T-cell (primary cell): Measurements from ENCODE around the gene TLE4. TPM values are rescaled to one million over a fixed set of nuclear protein-coding genes. Genes with fewer than 3 reads are reported as not detected.
"Not testable (repeated sequence)": the region's sequence is repeated elsewhere in the genome, so short reads cannot be mapped to it uniquely, and the experiment has no call there.

ENCODE experiments used
- ATAC-seq, 4 experiments: fragments of 200-7000 bp in 3 of 4; fragments of 150-1000 bp in 1 of 4; cut with Tn5 transposase; replicated peaks in 1 of 4; 1 replicate in 3 of 4; 2 replicates in 1 of 4; pipeline ENCODE4 v1.10.0; 2021; ENCODE audit warnings: moderate library complexity in 3 of 4, mild to moderate bottlenecking in 2 of 4, moderate number of reproducible peaks in 1 of 4
- CTCF ChIA-PET, 2 donors: fragments of 300-600 bp; sonication (Branson Sonifier 250); formaldehyde crosslinking; loops; one replicate each; lab custom pipeline; 2022; ENCODE audit warnings: antibody characterized with exemption in 2 of 2; lab: Charles Lee
- POLR2A ChIA-PET, 2 donors: fragments of 300-600 bp; sonication (Branson Sonifier 250); formaldehyde crosslinking; loops; one replicate each; lab custom pipeline; 2022; ENCODE audit warnings: antibody characterized with exemption in 2 of 2; lab: Charles Lee
- DNase-seq, 35 experiments: peaks; one replicate each; pipeline versions ENCODE4 v3.0.0 to v3.0.0-alpha.2; 2013 to 2023
- H3K27ac ChIP-seq: one replicate; pipeline ENCODE4 v1.5.1; 2013; ENCODE audit warnings: low read length
- H3K27me3 ChIP-seq, 2 experiments: replicated peaks in 1 of 2; 1 replicate in 1 of 2; 2 replicates in 1 of 2; pipeline versions ENCODE4 v1.6.1 to v1.7.0; 2013; ENCODE audit warnings: low read length in 1 of 2, mixed read lengths in 1 of 2; ENCODE audit not compliant: control insufficient read depth in 2 of 2, insufficient read depth in 2 of 2; ENCODE audit errors: extremely low read depth in 1 of 2
- H3K36me3 ChIP-seq, 2 donors: 1 replicate in 1 of 2; 2 replicates in 1 of 2; pipeline versions ENCODE4 v1.6.1 to v1.7.0; 2013; ENCODE audit warnings: low read length in 1 of 2; ENCODE audit not compliant: control insufficient read depth in 2 of 2, insufficient read depth in 1 of 2; ENCODE audit errors: extremely low read depth in 1 of 2
- H3K4me1 ChIP-seq, 2 experiments: 1 replicate in 1 of 2; 2 replicates in 1 of 2; pipeline versions ENCODE4 v1.6.1 to v1.7.0; 2013; ENCODE audit warnings: low read length in 2 of 2, mixed read lengths in 1 of 2; ENCODE audit not compliant: insufficient read depth in 2 of 2, control insufficient read depth in 1 of 2; ENCODE audit errors: extremely low read depth in 1 of 2
- H3K4me3 ChIP-seq, 2 donors: 1 replicate in 1 of 2; 2 replicates in 1 of 2; pipeline versions ENCODE4 v1.5.1 to v1.7.0; 2013; ENCODE audit warnings: mild to moderate bottlenecking in 2 of 2, low read length in 1 of 2, moderate library complexity in 1 of 2; ENCODE audit not compliant: control insufficient read depth in 1 of 2; ENCODE audit errors: extremely low read depth in 1 of 2
- H3K9me3 ChIP-seq: 2 replicates; pipeline ENCODE4 v1.7.0; 2013
- H3K27ac Mint-ChIP-seq, 2 donors: one replicate each; pipeline ENCODE4 v1.8.0; 2020 to 2021; ENCODE audit warnings: mild to moderate bottlenecking in 2 of 2, mixed read lengths in 2 of 2
- H3K27me3 Mint-ChIP-seq, 2 donors: one replicate each; pipeline ENCODE4 v1.8.0; 2021 to 2022; ENCODE audit warnings: mixed read lengths in 2 of 2
- H3K36me3 Mint-ChIP-seq: one replicate; pipeline ENCODE4 v1.8.0; 2021; ENCODE audit warnings: mixed read lengths
- H3K4me1 Mint-ChIP-seq, 3 donors: one replicate each; pipeline ENCODE4 v1.8.0; 2020 to 2022; ENCODE audit warnings: mixed read lengths in 3 of 3, mild to moderate bottlenecking in 1 of 3
- H3K4me3 Mint-ChIP-seq, 3 donors: one replicate each; pipeline ENCODE4 v1.8.0; 2020 to 2022; ENCODE audit warnings: mild to moderate bottlenecking in 3 of 3, mixed read lengths in 3 of 3, moderate library complexity in 3 of 3
- H3K9me3 Mint-ChIP-seq, 3 donors: one replicate each; pipeline ENCODE4 v1.8.0; 2020 to 2022; ENCODE audit warnings: mixed read lengths in 3 of 3
- WGBS: methylation state at CpG from one replicate; pipeline ENCODE4 v1.1.5; 2013; ENCODE audit warnings: missing lambda C conversion rate; ENCODE audit not compliant: insufficient coverage; 5-methylcytosine and 5-hydroxymethylcytosine counted together
- total RNA-seq, 35 experiments: library from RNA in 6 of 35; stranded (reverse) in 6 of 35; fragments of 120-200 nt in 1 of 35; gene quantifications; one replicate each; pipeline versions ENCODE4 v1.2.1 to v1.2.4 and lab custom pipeline; 2013 to 2026

TLE4 gene
- total RNA-seq, 5 donors from 2014 or later (not counting 1 experiment from before 2014, with no cell fraction given), result 65.9 to 138 (median 78.7) TPM

DNA sequence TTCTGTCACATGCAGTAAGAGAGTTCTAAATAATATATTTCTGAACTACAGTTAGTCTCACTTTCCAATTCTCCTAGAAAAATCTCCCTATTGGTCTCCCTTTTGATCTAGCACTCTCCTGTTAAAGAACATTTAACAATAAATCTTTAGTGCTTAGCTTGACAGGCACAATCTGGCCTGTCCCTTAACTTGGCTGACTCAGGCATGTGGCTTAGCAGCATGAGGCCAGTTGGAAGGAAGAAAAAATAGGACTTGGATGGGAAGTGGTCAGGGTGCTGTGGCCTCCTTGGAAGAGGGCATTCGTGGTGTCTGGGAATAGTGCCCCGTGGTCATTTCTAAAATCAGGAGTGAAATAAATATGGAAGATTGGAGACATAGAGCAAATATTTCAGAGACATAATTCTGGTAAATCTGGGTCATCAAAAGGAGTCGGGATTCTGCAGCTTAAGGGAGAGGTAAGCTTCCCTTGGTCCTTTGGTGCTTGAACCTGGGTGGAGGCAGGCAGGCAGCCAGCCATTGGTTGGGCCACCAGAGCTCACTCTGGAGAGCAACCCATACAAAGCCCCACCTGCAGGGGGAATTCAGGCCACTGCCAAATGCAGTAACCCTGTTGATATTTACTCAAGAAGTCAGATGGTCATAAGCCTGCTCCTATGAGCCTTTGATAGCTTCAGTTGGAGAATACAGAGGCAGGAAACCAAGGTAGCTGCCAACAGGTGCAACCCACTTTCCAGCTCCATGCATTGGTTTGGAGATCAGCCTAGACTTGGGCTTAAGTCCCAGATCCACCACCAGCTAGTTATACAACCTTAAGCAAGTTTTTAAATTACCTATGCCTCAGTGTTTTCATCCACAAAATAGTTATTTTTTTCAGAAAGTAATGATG is 28.8 kb upstream of the TLE4 start:
- CTCF ChIA-PET, result interaction anchor here in 1 of 2 donors (1.6 kb wide), 1 partner anchor 29 kb away, joined by 5 read pairs; the partner anchor contains the start of gene TLE4

GRCh38 chr9:79544375-79544774 is 27.4 kb upstream of the TLE4 start:
- H3K27ac Mint-ChIP-seq, result peak overlapping the region; percentile 26 to 86

More for the DNA sequence above, 28.8 kb upstream of the TLE4 start:
- Histone ChIP-seq H3K36me3 (no peaks in the 10 kb centered on the region), H3K27me3 (peaks cover 0 to 4% of the 10 kb centered on the region in 2 experiments), H3K4me3 (no peak overlapping the region), H3K9me3 (no peaks in the 10 kb centered on the region), H3K27ac (no peak overlapping the region), H3K4me1 (peaks cover 2 to 9% of the 10 kb centered on the region in 2 experiments)
- Mint-ChIP-seq H3K9me3 (peaks cover 5 to 20% (median 6%) of the 10 kb centered on the region in 3 donors), H3K36me3 (no peaks in the 10 kb centered on the region), H3K4me3 (no peak overlapping the region), H3K27me3 (peaks cover 0 to 3% of the 10 kb centered on the region in 2 donors), H3K27ac (no peak overlapping the region), H3K4me1 (peaks cover 22 to 29% (median 24%) of the 10 kb centered on the region in 3 donors)
- ATAC-seq (no peak), DNase-seq (no peak)
- POLR2A ChIA-PET, result interaction anchor here in 1 of 2 donors (0.6 to 0.9 kb wide), 3 partner anchors 24 to 218 kb away, joined by 3 to 5 read pairs (median 4); partner anchors contain the start of gene TLE4
- WGBS, result 96% methylated on average over 3 of the region's 3 CpGs

GRCh38 chr9:79551586-79551985 is 20.2 kb upstream of the TLE4 start:
- no peaks in the 10 kb centered on the region for H3K4me1 Mint-ChIP-seq
- DNase-seq, result no peak
- ChIA-PET POLR2A (no interaction called here), CTCF (no interaction called here)
- WGBS, result 100% methylated on average over 1 of the region's 4 CpGs
- no peaks in the 10 kb centered on the region for H3K9me3 ChIP-seq
- H3K4me3 Mint-ChIP-seq, result no peak overlapping the region
- H3K4me1 ChIP-seq, result no peaks in the 10 kb centered on the region
- no peaks in the 10 kb centered on the region for H3K27me3 Mint-ChIP-seq
- H3K9me3 Mint-ChIP-seq, result peaks cover 2 to 6% (median 3%) of the 10 kb centered on the region in 3 donors
- H3K27ac ChIP-seq, result no peak overlapping the region
- H3K27ac Mint-ChIP-seq, result no peak overlapping the region
- no peak overlapping the region for H3K4me3 ChIP-seq
- H3K27me3 ChIP-seq, result no peaks in the 10 kb centered on the region
- H3K36me3 Mint-ChIP-seq, result no peaks in the 10 kb centered on the region
- no peaks in the 10 kb centered on the region for H3K36me3 ChIP-seq
- no peak for ATAC-seq

More at GRCh38 chr9:79544375-79544774, 27.4 kb upstream of the TLE4 start:
- ATAC-seq, result peak; percentile 83 to 100 (median 98)
- Mint-ChIP-seq H3K4me1 (peaks cover 22 to 29% (median 24%) of the 10 kb centered on the region in 3 donors), H3K9me3 (peaks cover 5 to 20% (median 6%) of the 10 kb centered on the region in 3 donors), H3K4me3 (peak overlapping the region; percentile 34 to 57 (median 46))
- not testable (repeated sequence) for H3K36me3 ChIP-seq, H3K36me3 Mint-ChIP-seq, H3K27me3 ChIP-seq, H3K27me3 Mint-ChIP-seq, H3K9me3 ChIP-seq, H3K4me1 ChIP-seq, H3K27ac ChIP-seq, H3K4me3 ChIP-seq
- no CpG with 5 or more reads among the region's 7 CpGs for WGBS
- CTCF ChIA-PET, result interaction anchor here (0.6 to 1.6 kb wide), 3 partner anchors 24 to 27 kb away, joined by 3 to 5 read pairs (median 4); partner anchors contain the start of gene TLE4 (in 1 of the 2)
- POLR2A ChIA-PET, result interaction anchor here (0.6 to 2.0 kb wide), 2 partner anchors 27 to 108 kb away, joined by 3 to 16 read pairs; partner anchors contain the start of gene TLE4 (in 1 of the 2)
- peak in 29 of 35 experiments; percentile 2 to 68 (median 31) for DNase-seq

- Histone ChIP-seq H3K27ac (no peak overlapping the region), H3K27me3 (no peaks in the 10 kb centered on the region), H3K4me3 (no peak overlapping the region), H3K4me1 (no peaks in the 10 kb centered on the region), H3K9me3 (no peaks in the 10 kb centered on the region), H3K36me3 (no peaks in the 10 kb centered on the region)
- WGBS, result no CpG with 5 or more reads among the region's 1 CpG
- Mint-ChIP-seq H3K27me3 (no peaks in the 10 kb centered on the region), H3K36me3 (no peaks in the 10 kb centered on the region), H3K9me3 (peaks cover 0 to 3% (median 3%) of the 10 kb centered on the region in 3 donors), H3K4me3 (no peak overlapping the region), H3K4me1 (no peaks in the 10 kb centered on the region), H3K27ac (no peak overlapping the region)
- no peak for ATAC-seq
- POLR2A ChIA-PET, result no interaction called here
- DNase-seq, result no peak
- CTCF ChIA-PET, result no interaction called here
Observed at GRCh38 chr9:79551994-79552393, 19.8 kb upstream of the TLE4 start.

DNA sequence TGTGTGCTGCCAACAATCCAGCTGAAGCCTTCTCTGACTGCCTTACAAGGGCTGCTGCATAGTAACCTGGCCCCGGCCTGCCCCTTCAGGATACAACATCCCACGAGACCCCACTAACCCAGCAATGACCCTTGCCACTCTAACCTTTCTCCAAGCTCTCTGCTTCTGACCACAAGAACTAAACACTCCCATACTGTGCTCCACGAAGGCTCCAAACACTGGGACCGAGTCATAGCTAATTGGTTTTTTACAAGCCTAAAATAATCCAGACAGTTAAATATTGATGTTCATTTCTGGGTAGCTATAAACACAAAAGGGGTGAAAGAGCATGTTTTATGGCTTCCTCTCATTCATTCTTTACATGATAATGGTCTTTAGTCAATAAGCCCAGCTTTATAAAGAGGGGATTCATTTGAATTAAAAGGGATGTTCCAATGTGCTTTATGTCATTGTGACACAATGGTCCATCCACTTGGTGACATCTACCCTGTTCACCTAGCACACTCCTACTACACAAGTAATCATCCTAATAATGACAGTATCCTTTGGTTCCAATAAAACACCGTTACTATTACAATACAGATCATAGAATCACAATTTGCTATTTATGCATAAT is 16.2 kb upstream of the TLE4 start:
- no peak for ATAC-seq
- no peaks in the 10 kb centered on the region for H3K36me3 Mint-ChIP-seq
- no peaks in the 10 kb centered on the region for H3K9me3 ChIP-seq
- POLR2A ChIA-PET, result no interaction called here
- H3K4me3 Mint-ChIP-seq, result no peak overlapping the region
- no peaks in the 10 kb centered on the region for H3K36me3 ChIP-seq
- DNase-seq, result no peak
- CTCF ChIA-PET, result no interaction called here
- H3K4me3 ChIP-seq, result no peak overlapping the region
- whole genome bisulfite sequencing, result 86% methylated on average over 2 of the region's 5 CpGs
- H3K4me1 ChIP-seq, result no peaks in the 10 kb centered on the region
- H3K27ac ChIP-seq, result no peak overlapping the region
- peaks cover 0 to 2% (median 0%) of the 10 kb centered on the region in 3 donors for H3K9me3 Mint-ChIP-seq
- H3K27me3 ChIP-seq, result no peaks in the 10 kb centered on the region
- H3K27ac Mint-ChIP-seq, result no peak overlapping the region
- H3K27me3 Mint-ChIP-seq, result peaks cover 0 to 2% of the 10 kb centered on the region in 2 donors
- H3K4me1 Mint-ChIP-seq, result peaks cover 0 to 2% (median 2%) of the 10 kb centered on the region in 3 donors
